Fibroblast of lung (primary cell): ENCODE results near the gene MBNL1. TPM values are rescaled to one million over a fixed set of nuclear protein-coding genes. Genes with fewer than 3 reads are reported as not detected.

ENCODE experiments used
- DNase-seq, 2 donors: peaks; one replicate each; pipeline versions ENCODE4 v3.0.0 to v3.0.0-alpha.2; 2010; ENCODE audit warnings: low read depth in 2 of 2
- H2AFZ ChIP-seq: 2 replicates; pipeline ENCODE4 v1.5.1; 2012; ENCODE audit warnings: low read length, control low read depth, inconsistent platforms
- H3K27ac ChIP-seq: 2 replicates; pipeline ENCODE4 v1.5.1; 2011; ENCODE audit warnings: low read length, control low read depth; ENCODE audit not compliant: insufficient read depth
- H3K27me3 ChIP-seq: 2 replicates; pipeline ENCODE4 v1.5.1; 2011; ENCODE audit warnings: mild to moderate bottlenecking, low read length; ENCODE audit not compliant: control insufficient read depth, insufficient read depth
- H3K36me3 ChIP-seq: 2 replicates; pipeline ENCODE4 v1.5.1; 2011; ENCODE audit warnings: low read length; ENCODE audit not compliant: control insufficient read depth, insufficient read depth
- H3K4me1 ChIP-seq: 2 replicates; pipeline ENCODE4 v1.5.1; 2011; ENCODE audit warnings: low read length; ENCODE audit not compliant: control insufficient read depth, insufficient read depth; ENCODE audit errors: extremely low read depth
- H3K4me2 ChIP-seq: 2 replicates; pipeline ENCODE4 v1.5.1; 2011; ENCODE audit warnings: low read length, control low read depth; ENCODE audit not compliant: insufficient read depth; ENCODE audit errors: extremely low read depth
- H3K4me3 ChIP-seq, 4 experiments: fragments of 200-600 bp in 1 of 4; sonication (generic) in 1 of 4; replicated peaks in 1 of 4; 2 replicates each; pipeline ENCODE4 v1.5.1; 2011 to 2016; ENCODE audit warnings: low read length in 4 of 4, low read depth in 3 of 4, mild to moderate bottlenecking in 3 of 4, control low read depth in 2 of 4, inconsistent platforms in 1 of 4, mixed read lengths in 1 of 4; ENCODE audit not compliant: insufficient read depth in 1 of 4; ENCODE audit errors: control extremely low read depth in 1 of 4
- H3K79me2 ChIP-seq: 2 replicates; pipeline ENCODE4 v1.5.1; 2012; ENCODE audit warnings: mild to moderate bottlenecking, low read length, inconsistent platforms; ENCODE audit not compliant: control insufficient read depth, insufficient read depth
- H3K9ac ChIP-seq: 2 replicates; pipeline ENCODE4 v1.5.1; 2011; ENCODE audit warnings: mild to moderate bottlenecking, low read length, control low read depth; ENCODE audit not compliant: insufficient read depth
- H3K9me3 ChIP-seq: 2 replicates; pipeline ENCODE4 v1.5.1; 2012; ENCODE audit warnings: low read depth, low read length; ENCODE audit not compliant: control insufficient read depth, insufficient read depth
- H4K20me1 ChIP-seq: 2 replicates; pipeline ENCODE4 v1.5.1; 2011; ENCODE audit warnings: low read length; ENCODE audit not compliant: control insufficient read depth, insufficient read depth; ENCODE audit errors: extremely low read depth
- CTCF ChIP-seq, 2 donors: IDR thresholded peaks in 1 of 2; conservative IDR thresholded peaks in 1 of 2; 1 replicate in 1 of 2; 2 replicates in 1 of 2; pipeline ENCODE4 v1.5.1; 2011 to 2012; ENCODE audit warnings: low read length in 2 of 2, control low read depth in 1 of 2, inconsistent platforms in 1 of 2, low read depth in 1 of 2, mild to moderate bottlenecking in 1 of 2
- EZH2 ChIP-seq: IDR thresholded peaks from 2 replicates; pipeline ENCODE4 v1.5.1; 2012; ENCODE audit warnings: low read length, control low read depth, mild to moderate bottlenecking; ENCODE audit errors: missing control alignments
- polyA plus RNA-seq, 2 donors: library from polyadenylated mRNA; depleted of rRNA in 1 of 2; stranded (reverse) in 1 of 2; unstranded in 1 of 2; fragments of >200 nt; gene quantifications; 2 replicates each; pipeline ENCODE4 v1.2.1, GENCODE V29; 2011 to 2012; ENCODE audit warnings: missing spikeins in 1 of 2
- total RNA-seq: library from RNA; depleted of rRNA; stranded (reverse); fragments of >200 nt; gene quantifications from 2 replicates; pipeline ENCODE4 v1.2.1, GENCODE V29; 2014

Gene MBNL1
- total and polyA plus RNA-seq, 2 donors (not counting 1 experiment from before 2014, with no cell fraction given): 150 to 213 TPM

GRCh38 chr3:152287898-152288576 lies 19.3 kb downstream of the MBNL1 start:
- TF ChIP-seq EZH2 (no peak), CTCF (conservative IDR thresholded peaks at IDR 0.05 in 1 of 2, IDR thresholded peaks at IDR 0.05 in 1 of 2; ENCODE audit: low read depth in 1 of 2, low read length in 2 of 2) (no peak)
- Histone ChIP-seq H4K20me1 (no peaks in the 10 kb centered on the region), H3K27ac (no peak overlapping the region), H3K4me2 (peak overlapping the region; percentile 40), H3K4me1 (peaks cover 5% of the 10 kb centered on the region), H3K9ac (no peak overlapping the region), H3K4me3 (no peak overlapping the region), H3K79me2 (peaks cover 95% of the 10 kb centered on the region), H3K27me3 (no peaks in the 10 kb centered on the region), H2AFZ (no peak overlapping the region), H3K36me3 (no peaks in the 10 kb centered on the region), H3K9me3 (no peaks in the 10 kb centered on the region)
- DNase-seq: peak in 1 of 2 donors; percentile 49

- TF ChIP-seq EZH2 (no peak), CTCF (conservative IDR thresholded peaks at IDR 0.05 in 1 of 2, IDR thresholded peaks at IDR 0.05 in 1 of 2; ENCODE audit: low read depth in 1 of 2, low read length in 2 of 2) (no peak)
- Histone ChIP-seq H2AFZ (no peak overlapping the region), H4K20me1 (no peaks in the 10 kb centered on the region), H3K4me2 (no peak overlapping the region), H3K79me2 (peaks cover 95% of the 10 kb centered on the region), H3K27ac (no peak overlapping the region), H3K4me3 (no peak overlapping the region), H3K36me3 (no peaks in the 10 kb centered on the region), H3K9me3 (no peaks in the 10 kb centered on the region), H3K9ac (no peak overlapping the region), H3K27me3 (no peaks in the 10 kb centered on the region), H3K4me1 (peaks cover 5% of the 10 kb centered on the region)
- no peak for DNase-seq
Observed at GRCh38 chr3:152288681-152289080, 20.0 kb downstream of the MBNL1 start.

- Histone ChIP-seq H3K27ac (no peak overlapping the region), H3K27me3 (no peaks in the 10 kb centered on the region), H2AFZ (no peak overlapping the region), H3K4me2 (no peak overlapping the region), H3K9me3 (no peaks in the 10 kb centered on the region), H3K79me2 (peaks cover 94% of the 10 kb centered on the region), H3K4me3 (no peak overlapping the region), H4K20me1 (no peaks in the 10 kb centered on the region), H3K4me1 (peaks cover 5% of the 10 kb centered on the region), H3K9ac (no peak overlapping the region), H3K36me3 (no peaks in the 10 kb centered on the region)
- TF ChIP-seq EZH2: no peak
- TF ChIP-seq CTCF (conservative IDR thresholded peaks at IDR 0.05 in 1 of 2, IDR thresholded peaks at IDR 0.05 in 1 of 2; ENCODE audit: low read depth in 1 of 2, low read length in 2 of 2): no peak
- DNase-seq: no peak
Observed at GRCh38 chr3:152289708-152290107, 21.0 kb downstream of the MBNL1 start.
